Uterus (tissue), 2 donors: ENCODE results near the gene SELP.

ENCODE experiments used
- POLR2A ChIP-seq, 2 donors: fragments of 450-650 bp; IDR thresholded peaks; one replicate each; pipeline ENCODE4 v1.6.1; 2016; ENCODE audit warnings: antibody characterized with exemption in 2 of 2, mild to moderate bottlenecking in 1 of 2, moderate library complexity in 1 of 2
- TF ChIP-seq, protein P1 (sequence below), 4 experiments: fragments of 200-600 bp in 2 of 4; fragments of 450-650 bp in 2 of 4; sonication (generic) in 2 of 4; IDR thresholded peaks; one replicate each; pipeline ENCODE4 v1.5.1; 2016 to 2019; ENCODE audit warnings: antibody characterized with exemption in 4 of 4, mild to moderate bottlenecking in 2 of 4, moderate library complexity in 1 of 4

DNA sequence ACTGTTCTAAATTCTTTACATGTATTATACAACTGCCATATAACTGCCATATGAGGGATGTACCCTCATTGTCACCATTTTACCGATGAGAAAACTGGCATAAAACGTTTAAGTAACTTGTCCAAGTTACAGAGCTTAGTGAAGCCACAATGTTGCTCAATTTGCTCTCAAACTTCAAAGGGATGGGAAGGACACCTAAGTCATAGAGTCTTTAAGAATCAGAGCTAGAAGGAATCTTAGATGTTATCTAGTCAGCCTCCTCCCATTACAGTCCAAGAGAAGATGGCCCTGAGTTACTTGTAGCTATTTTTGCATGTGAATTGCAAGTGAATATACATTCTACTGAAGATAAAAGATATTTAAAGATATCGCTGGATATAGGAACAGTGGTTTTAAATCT, 49.8 kb upstream of the SELP start:
- TF ChIP-seq, protein P1, sequence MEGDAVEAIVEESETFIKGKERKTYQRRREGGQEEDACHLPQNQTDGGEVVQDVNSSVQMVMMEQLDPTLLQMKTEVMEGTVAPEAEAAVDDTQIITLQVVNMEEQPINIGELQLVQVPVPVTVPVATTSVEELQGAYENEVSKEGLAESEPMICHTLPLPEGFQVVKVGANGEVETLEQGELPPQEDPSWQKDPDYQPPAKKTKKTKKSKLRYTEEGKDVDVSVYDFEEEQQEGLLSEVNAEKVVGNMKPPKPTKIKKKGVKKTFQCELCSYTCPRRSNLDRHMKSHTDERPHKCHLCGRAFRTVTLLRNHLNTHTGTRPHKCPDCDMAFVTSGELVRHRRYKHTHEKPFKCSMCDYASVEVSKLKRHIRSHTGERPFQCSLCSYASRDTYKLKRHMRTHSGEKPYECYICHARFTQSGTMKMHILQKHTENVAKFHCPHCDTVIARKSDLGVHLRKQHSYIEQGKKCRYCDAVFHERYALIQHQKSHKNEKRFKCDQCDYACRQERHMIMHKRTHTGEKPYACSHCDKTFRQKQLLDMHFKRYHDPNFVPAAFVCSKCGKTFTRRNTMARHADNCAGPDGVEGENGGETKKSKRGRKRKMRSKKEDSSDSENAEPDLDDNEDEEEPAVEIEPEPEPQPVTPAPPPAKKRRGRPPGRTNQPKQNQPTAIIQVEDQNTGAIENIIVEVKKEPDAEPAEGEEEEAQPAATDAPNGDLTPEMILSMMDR (IDR thresholded peaks at IDR 0.05), result no peak
- TF ChIP-seq POLR2A (IDR thresholded peaks at IDR 0.05), result no peak
